ENCODE data around the gene RRH.
"Not testable (repeated sequence)": the region's sequence is repeated elsewhere in the genome, so short reads cannot be mapped to it uniquely, and the experiment has no call there.

RRH gene

GRCh38 chr4:109859426-109860300 lies 31.9 kb downstream of the RRH start:
- H3K27ac Mint-ChIP-seq; H3K27me3 Mint-ChIP-seq; intact Hi-C loops (cut with micrococcal nuclease); H3K36me3 Mint-ChIP-seq (ENCODE audit: low read depth); H3K4me1 Mint-ChIP-seq (ENCODE audit: low read depth); H3K4me3 Mint-ChIP-seq: not testable (repeated sequence)
- peaks cover 32% of the 10 kb centered on the region for H3K9me3 Mint-ChIP-seq

- Mint-ChIP-seq H3K9me3 (peaks cover 20% of the 10 kb centered on the region), H3K4me3 (no peak overlapping the region), H3K36me3 (ENCODE audit: low read depth) (no peaks in the 10 kb centered on the region), H3K27me3 (no peaks in the 10 kb centered on the region), H3K27ac (no peak overlapping the region), H3K4me1 (ENCODE audit: low read depth) (no peaks in the 10 kb centered on the region)
- intact Hi-C loops (cut with micrococcal nuclease) = no loop called here
Observed at GRCh38 chr4:109861271-109861670, 33.5 kb downstream of the RRH start.

- Mint-ChIP-seq H3K27me3 (no peaks in the 10 kb centered on the region), H3K27ac (no peak overlapping the region), H3K36me3 (ENCODE audit: low read depth) (no peaks in the 10 kb centered on the region), H3K4me3 (no peak overlapping the region), H3K9me3 (peaks cover 20% of the 10 kb centered on the region), H3K4me1 (ENCODE audit: low read depth) (no peaks in the 10 kb centered on the region)
- intact Hi-C loops (cut with micrococcal nuclease) = no loop called here
Observed at GRCh38 chr4:109861916-109862511, 34.2 kb downstream of the RRH start.

- H3K9me3 Mint-ChIP-seq = peaks cover 8% of the 10 kb centered on the region
- intact Hi-C loops (cut with micrococcal nuclease) = no loop called here
Observed at GRCh38 chr4:109864134-109864533, 36.4 kb downstream of the RRH start.

GRCh38 chr4:109870061-109870460 lies 42.3 kb downstream of the RRH start:
- Mint-ChIP-seq H3K4me1 (ENCODE audit: low read depth) (no peaks in the 10 kb centered on the region), H3K36me3 (ENCODE audit: low read depth) (no peaks in the 10 kb centered on the region), H3K9me3 (no peaks in the 10 kb centered on the region), H3K4me3 (no peak overlapping the region), H3K27ac (no peak overlapping the region), H3K27me3 (no peaks in the 10 kb centered on the region)
- intact Hi-C loops (cut with micrococcal nuclease) = no loop called here

More at GRCh38 chr4:109864134-109864533, 36.4 kb downstream of the RRH start:
- no peaks in the 10 kb centered on the region for H3K4me1 Mint-ChIP-seq (ENCODE audit: low read depth)
- H3K27ac Mint-ChIP-seq = no peak overlapping the region
- H3K27me3 Mint-ChIP-seq = no peaks in the 10 kb centered on the region
- no peaks in the 10 kb centered on the region for H3K36me3 Mint-ChIP-seq (ENCODE audit: low read depth)
- no peak overlapping the region for H3K4me3 Mint-ChIP-seq

- Mint-ChIP-seq H3K9me3 (no peaks in the 10 kb centered on the region), H3K36me3 (ENCODE audit: low read depth) (no peaks in the 10 kb centered on the region), H3K4me1 (ENCODE audit: low read depth) (no peaks in the 10 kb centered on the region), H3K4me3 (no peak overlapping the region), H3K27ac (no peak overlapping the region), H3K27me3 (no peaks in the 10 kb centered on the region)
- intact Hi-C loops (cut with micrococcal nuclease) = no loop called here
Observed at GRCh38 chr4:109872065-109872464, 44.3 kb downstream of the RRH start.

- H3K27ac Mint-ChIP-seq = no peak overlapping the region
- no peaks in the 10 kb centered on the region for H3K36me3 Mint-ChIP-seq (ENCODE audit: low read depth)
- H3K4me1 Mint-ChIP-seq (ENCODE audit: low read depth) = no peaks in the 10 kb centered on the region
- H3K4me3 Mint-ChIP-seq = no peak overlapping the region
- no peaks in the 10 kb centered on the region for H3K9me3 Mint-ChIP-seq
- intact Hi-C loops (cut with micrococcal nuclease) = no loop called here
- no peaks in the 10 kb centered on the region for H3K27me3 Mint-ChIP-seq
Observed at GRCh38 chr4:109872950-109873656, 45.3 kb downstream of the RRH start.

GRCh38 chr4:109873791-109874514 lies 46.2 kb downstream of the RRH start:
- H3K9me3 Mint-ChIP-seq = no peaks in the 10 kb centered on the region
- no peaks in the 10 kb centered on the region for H3K36me3 Mint-ChIP-seq (ENCODE audit: low read depth)
- intact Hi-C loops (cut with micrococcal nuclease) = no loop called here
- H3K4me3 Mint-ChIP-seq = no peak overlapping the region
- no peaks in the 10 kb centered on the region for H3K27me3 Mint-ChIP-seq
- no peak overlapping the region for H3K27ac Mint-ChIP-seq
- no peaks in the 10 kb centered on the region for H3K4me1 Mint-ChIP-seq (ENCODE audit: low read depth)

GRCh38 chr4:109875106-109875505 lies 47.3 kb downstream of the RRH start:
- no peak overlapping the region for H3K27ac Mint-ChIP-seq
- H3K4me3 Mint-ChIP-seq = no peak overlapping the region
- no peaks in the 10 kb centered on the region for H3K36me3 Mint-ChIP-seq (ENCODE audit: low read depth)
- H3K9me3 Mint-ChIP-seq = no peaks in the 10 kb centered on the region
- H3K4me1 Mint-ChIP-seq (ENCODE audit: low read depth) = no peaks in the 10 kb centered on the region
- no peaks in the 10 kb centered on the region for H3K27me3 Mint-ChIP-seq
- intact Hi-C loops (cut with micrococcal nuclease) = no loop called here

GRCh38 chr4:109875553-109875952 lies 47.8 kb downstream of the RRH start:
- intact Hi-C loops (cut with micrococcal nuclease); H3K4me3 Mint-ChIP-seq; H3K27ac Mint-ChIP-seq; H3K4me1 Mint-ChIP-seq (ENCODE audit: low read depth); H3K36me3 Mint-ChIP-seq (ENCODE audit: low read depth); H3K27me3 Mint-ChIP-seq; H3K9me3 Mint-ChIP-seq: not testable (repeated sequence)

GRCh38 chr4:109876634-109877265 lies 49.0 kb downstream of the RRH start:
- no peak overlapping the region for H3K4me3 Mint-ChIP-seq
- no peaks in the 10 kb centered on the region for H3K4me1 Mint-ChIP-seq (ENCODE audit: low read depth)
- no peak overlapping the region for H3K27ac Mint-ChIP-seq
- H3K27me3 Mint-ChIP-seq = no peaks in the 10 kb centered on the region
- intact Hi-C loops (cut with micrococcal nuclease) = no loop called here
- H3K36me3 Mint-ChIP-seq (ENCODE audit: low read depth) = no peaks in the 10 kb centered on the region
- no peaks in the 10 kb centered on the region for H3K9me3 Mint-ChIP-seq

- Mint-ChIP-seq H3K27me3 (no peaks in the 10 kb centered on the region), H3K4me3 (no peak overlapping the region), H3K4me1 (ENCODE audit: low read depth) (no peaks in the 10 kb centered on the region), H3K9me3 (no peaks in the 10 kb centered on the region), H3K27ac (no peak overlapping the region), H3K36me3 (ENCODE audit: low read depth) (no peaks in the 10 kb centered on the region)
- intact Hi-C loops (cut with micrococcal nuclease) = no loop called here
Observed at GRCh38 chr4:109877400-109877799, 49.6 kb downstream of the RRH start.

- intact Hi-C loops (cut with micrococcal nuclease) = no loop called here
- Mint-ChIP-seq H3K4me3 (no peak overlapping the region), H3K36me3 (ENCODE audit: low read depth) (no peaks in the 10 kb centered on the region), H3K9me3 (no peaks in the 10 kb centered on the region), H3K4me1 (ENCODE audit: low read depth) (no peaks in the 10 kb centered on the region), H3K27ac (no peak overlapping the region), H3K27me3 (no peaks in the 10 kb centered on the region)
Observed at GRCh38 chr4:109878355-109878754, 50.6 kb downstream of the RRH start.

Data from dendritic cell treated with granulocyte-macrophage colony-stimulating factor and Interleukin-4, amounts not matched to agents 40 ng/mL and 50 ng/mL, for 4 days (primary cell).